Uterus (tissue), 4 donors: ENCODE measurements around the gene ST6GALNAC3. TPM values are rescaled to one million over a fixed set of nuclear protein-coding genes. Genes with fewer than 3 reads are reported as not detected.
"Not testable (repeated sequence)": the region's sequence is repeated elsewhere in the genome, so short reads cannot be mapped to it uniquely, and the experiment has no call there.

Source experiments
- DNase-seq, 2 donors: peaks; one replicate each; pipeline ENCODE4 v3.0.0-alpha.2; 2019 to 2020
- H3K27ac ChIP-seq, 2 donors: fragments of 200-600 bp; sonication (generic); 1 replicate in 1 of 2; 2 replicates in 1 of 2; pipeline ENCODE4 v1.5.1; 2016 to 2018
- H3K27me3 ChIP-seq, 2 donors: fragments of 200-600 bp; sonication (generic); one replicate each; pipeline ENCODE4 v1.5.1; 2018 to 2019; ENCODE audit warnings: control low read depth in 1 of 2
- H3K36me3 ChIP-seq, 2 donors: fragments of 200-600 bp; sonication (generic); one replicate each; pipeline ENCODE4 v1.5.1; 2019; ENCODE audit warnings: control low read depth in 1 of 2
- H3K4me1 ChIP-seq, 2 donors: fragments of 200-600 bp; sonication (generic); one replicate each; pipeline ENCODE4 v1.5.1; 2018 to 2019; ENCODE audit warnings: control low read depth in 1 of 2
- H3K4me3 ChIP-seq, 2 donors: fragments of 200-600 bp; sonication (generic); 1 replicate in 1 of 2; 2 replicates in 1 of 2; pipeline ENCODE4 v1.5.1; 2018 to 2019; ENCODE audit warnings: mild to moderate bottlenecking in 1 of 2
- H3K9me3 ChIP-seq, 2 donors: fragments of 200-600 bp; sonication (generic); one replicate each; pipeline ENCODE4 v1.5.1; 2019; ENCODE audit warnings: control low read depth in 1 of 2
- CTCF ChIP-seq, 4 experiments: fragments of 200-600 bp in 2 of 4; fragments of 450-650 bp in 2 of 4; sonication (generic) in 2 of 4; IDR thresholded peaks; one replicate each; pipeline ENCODE4 v1.5.1; 2016 to 2019; ENCODE audit warnings: antibody characterized with exemption in 4 of 4, mild to moderate bottlenecking in 2 of 4, moderate library complexity in 1 of 4
- POLR2A ChIP-seq, 2 donors: fragments of 450-650 bp; IDR thresholded peaks; one replicate each; pipeline ENCODE4 v1.6.1; 2016; ENCODE audit warnings: antibody characterized with exemption in 2 of 2, mild to moderate bottlenecking in 1 of 2, moderate library complexity in 1 of 2
- intact Hi-C: fragments of 100-400 bp; cut with DNase I; formaldehyde crosslinking; loops from one replicate; pipeline ENCODE4 v1.15.1; 2023; ENCODE audit warnings: low total_unique reads
- total RNA-seq, 4 donors: library from RNA; depleted of rRNA in 3 of 4; stranded (reverse); fragments of >200 nt in 3 of 4; gene quantifications; one replicate each; pipeline versions ENCODE4 v1.1.0 to v1.2.4, GENCODE V29; 2014 to 2023
- donor health status: DM: yes; HTN: yes; CAD: no.

Gene ST6GALNAC3
- total RNA-seq, 4 donors from 2014 or later = 6.7 to 43.4 (median 21.1) TPM

GRCh38 chr1:76048926-76049325 lies 25.6 kb upstream of the ST6GALNAC3 start:
- Histone ChIP-seq H3K4me1 (no peaks in the 10 kb centered on the region), H3K36me3 (no peaks in the 10 kb centered on the region), H3K27me3 (no peaks in the 10 kb centered on the region), H3K9me3 (no peaks in the 10 kb centered on the region), H3K27ac (no peak overlapping the region), H3K4me3 (no peak overlapping the region)
- TF ChIP-seq CTCF (IDR thresholded peaks at IDR 0.05) (no peak), POLR2A (IDR thresholded peaks at IDR 0.05) (no peak)
- DNase-seq = no peak
- intact Hi-C loops = no loop called here

GRCh38 chr1:76049498-76049897 lies 25.0 kb upstream of the ST6GALNAC3 start:
- H3K4me3 ChIP-seq = no peak overlapping the region
- TF ChIP-seq POLR2A (IDR thresholded peaks at IDR 0.05) (no peak), CTCF (IDR thresholded peaks at IDR 0.05) (no peak)
- no peak for DNase-seq

GRCh38 chr1:76050073-76050472 lies 24.5 kb upstream of the ST6GALNAC3 start:
- H3K27ac ChIP-seq, intact Hi-C loops, H3K36me3 ChIP-seq, H3K4me1 ChIP-seq, H3K4me3 ChIP-seq, H3K9me3 ChIP-seq, DNase-seq, H3K27me3 ChIP-seq: not testable (repeated sequence)

More at GRCh38 chr1:76049498-76049897, 25.0 kb upstream of the ST6GALNAC3 start:
- Histone ChIP-seq H3K9me3 (no peaks in the 10 kb centered on the region), H3K27ac (no peak overlapping the region), H3K4me1 (no peaks in the 10 kb centered on the region), H3K27me3 (no peaks in the 10 kb centered on the region), H3K36me3 (no peaks in the 10 kb centered on the region)
- intact Hi-C loops = no loop called here

GRCh38 chr1:76053021-76053420 lies 21.5 kb upstream of the ST6GALNAC3 start:
- H3K27ac ChIP-seq = no peak overlapping the region
- no peak for DNase-seq
- no peaks in the 10 kb centered on the region for H3K27me3 ChIP-seq
- no peaks in the 10 kb centered on the region for H3K4me1 ChIP-seq
- TF ChIP-seq POLR2A (IDR thresholded peaks at IDR 0.05) = no peak
- TF ChIP-seq CTCF (IDR thresholded peaks at IDR 0.05) = no peak
- no peaks in the 10 kb centered on the region for H3K36me3 ChIP-seq
- intact Hi-C loops = no loop called here
- no peaks in the 10 kb centered on the region for H3K9me3 ChIP-seq
- no peak overlapping the region for H3K4me3 ChIP-seq

- Histone ChIP-seq H3K27me3 (no peaks in the 10 kb centered on the region), H3K27ac (no peak overlapping the region), H3K9me3 (no peaks in the 10 kb centered on the region), H3K4me1 (no peaks in the 10 kb centered on the region), H3K4me3 (no peak overlapping the region), H3K36me3 (no peaks in the 10 kb centered on the region)
- DNase-seq = no peak
- TF ChIP-seq POLR2A (IDR thresholded peaks at IDR 0.05) (no peak), CTCF (IDR thresholded peaks at IDR 0.05) (no peak)
- intact Hi-C loops = no loop called here
Measured at GRCh38 chr1:76054359-76054758, 20.2 kb upstream of the ST6GALNAC3 start.

GRCh38 chr1:76055987-76056386 lies 18.6 kb upstream of the ST6GALNAC3 start:
- Histone ChIP-seq H3K4me3 (no peak overlapping the region), H3K9me3 (no peaks in the 10 kb centered on the region), H3K27me3 (no peaks in the 10 kb centered on the region), H3K27ac (no peak overlapping the region), H3K36me3 (no peaks in the 10 kb centered on the region), H3K4me1 (no peaks in the 10 kb centered on the region)
- DNase-seq = no peak
- TF ChIP-seq POLR2A (IDR thresholded peaks at IDR 0.05) = no peak
- intact Hi-C loops = no loop called here
